Prostate gland (tissue), 2 donors: ENCODE measurements around the gene ARID5A. TPM values are rescaled to one million over a fixed set of nuclear protein-coding genes. Genes with fewer than 3 reads are reported as not detected.
"Not testable (repeated sequence)": the region's sequence is repeated elsewhere in the genome, so short reads cannot be mapped to it uniquely, and the experiment has no call there.

ENCODE experiments used
- DNase-seq: peaks from one replicate; pipeline ENCODE4 v3.0.0-alpha.2; 2019; ENCODE audit warnings: low spot score
- H3K27ac ChIP-seq, 2 donors: fragments of 200-600 bp; sonication (generic); 2 replicates each; pipeline ENCODE4 v1.5.1; 2017 to 2019
- H3K27me3 ChIP-seq: fragments of 200-600 bp; sonication (generic); replicated peaks from 2 replicates; pipeline ENCODE4 v1.5.1; 2019; ENCODE audit not compliant: insufficient read depth
- H3K36me3 ChIP-seq, 2 donors: fragments of 200-600 bp; sonication (generic); 1 replicate in 1 of 2; 2 replicates in 1 of 2; pipeline versions ENCODE4 v1.5.1 to v1.8.1; 2017 to 2019
- H3K4me1 ChIP-seq: fragments of 200-600 bp; sonication (generic); replicated peaks from 2 replicates; pipeline ENCODE4 v1.5.1; 2019
- H3K4me3 ChIP-seq, 2 donors: fragments of 200-600 bp; sonication (generic); 2 replicates each; pipeline ENCODE4 v1.5.1; 2017 to 2019
- H3K9me3 ChIP-seq: fragments of 200-600 bp; sonication (generic); 2 replicates; pipeline ENCODE4 v1.5.1; 2017
- CTCF ChIP-seq, 4 experiments: fragments of 200-600 bp in 2 of 4; fragments of 450-650 bp in 2 of 4; sonication (generic) in 2 of 4; IDR thresholded peaks; 1 replicate in 3 of 4; 2 replicates in 1 of 4; pipeline ENCODE4 v1.5.1; 2016 to 2019; ENCODE audit warnings: antibody characterized with exemption in 4 of 4, mild to moderate bottlenecking in 2 of 4, moderate library complexity in 2 of 4
- POLR2A ChIP-seq: fragments of 450-650 bp; IDR thresholded peaks from one replicate; pipeline ENCODE4 v1.6.1; 2016; ENCODE audit warnings: antibody characterized with exemption, mild to moderate bottlenecking
- POLR2AphosphoS5 ChIP-seq: sonication (generic); formaldehyde crosslinking; IDR thresholded peaks from one replicate; pipeline ENCODE4 v1.6.1; 2017; ENCODE audit warnings: antibody characterized with exemption
- WGBS: methylation state at CpG from one replicate; pipeline ENCODE4 v1.1.5; 2018; 5-methylcytosine and 5-hydroxymethylcytosine counted together
- intact Hi-C: fragments of 100-400 bp; cut with DNase I; formaldehyde crosslinking; loops from one replicate; pipeline ENCODE4 v1.14.2; 2022
- total RNA-seq, 2 donors: library from RNA; depleted of rRNA; stranded (reverse); fragments of >200 nt; gene quantifications; one replicate each; pipeline ENCODE4 v1.1.0, GENCODE V29; 2016

Gene ARID5A
- total RNA-seq, 2 donors from 2014 or later, result 23.0 to 54.6 TPM

DNA sequence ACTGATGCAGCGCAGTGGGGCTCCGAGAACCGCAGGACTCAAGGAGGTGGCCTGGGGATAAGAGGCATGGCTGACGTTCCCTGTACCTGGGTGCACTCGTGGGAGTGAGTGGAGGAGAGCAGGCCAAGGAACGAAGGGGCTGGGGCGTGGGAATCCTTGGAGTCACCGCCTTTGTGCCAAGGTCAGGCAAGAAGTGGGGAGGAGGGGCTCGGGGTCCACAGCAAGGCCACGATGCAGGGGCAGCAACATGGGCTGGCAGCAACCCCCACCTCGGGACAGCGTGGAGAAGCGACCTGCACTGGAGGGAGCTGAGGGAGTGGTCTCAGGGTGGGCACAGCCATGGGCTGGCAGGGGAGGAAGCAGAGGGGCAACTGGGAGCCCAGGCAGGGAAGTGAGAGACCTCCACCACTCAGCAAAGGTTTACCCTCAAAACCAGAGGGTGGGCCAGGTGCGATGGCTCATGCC, 18.6 kb downstream of the ARID5A start:
- no peaks in the 10 kb centered on the region for H3K4me1 ChIP-seq
- no peak for TF ChIP-seq POLR2A
- TF ChIP-seq POLR2AphosphoS5, result no peak
- intact Hi-C loops, result no loop called here
- H3K4me3 ChIP-seq, result no peak overlapping the region
- no peak for DNase-seq
- H3K27ac ChIP-seq, result no peak overlapping the region
- H3K27me3 ChIP-seq, result no peaks in the 10 kb centered on the region
- no peaks in the 10 kb centered on the region for H3K9me3 ChIP-seq
- 84% methylated on average over 14 of the region's 14 CpGs for WGBS
- no peaks in the 10 kb centered on the region for H3K36me3 ChIP-seq

DNA sequence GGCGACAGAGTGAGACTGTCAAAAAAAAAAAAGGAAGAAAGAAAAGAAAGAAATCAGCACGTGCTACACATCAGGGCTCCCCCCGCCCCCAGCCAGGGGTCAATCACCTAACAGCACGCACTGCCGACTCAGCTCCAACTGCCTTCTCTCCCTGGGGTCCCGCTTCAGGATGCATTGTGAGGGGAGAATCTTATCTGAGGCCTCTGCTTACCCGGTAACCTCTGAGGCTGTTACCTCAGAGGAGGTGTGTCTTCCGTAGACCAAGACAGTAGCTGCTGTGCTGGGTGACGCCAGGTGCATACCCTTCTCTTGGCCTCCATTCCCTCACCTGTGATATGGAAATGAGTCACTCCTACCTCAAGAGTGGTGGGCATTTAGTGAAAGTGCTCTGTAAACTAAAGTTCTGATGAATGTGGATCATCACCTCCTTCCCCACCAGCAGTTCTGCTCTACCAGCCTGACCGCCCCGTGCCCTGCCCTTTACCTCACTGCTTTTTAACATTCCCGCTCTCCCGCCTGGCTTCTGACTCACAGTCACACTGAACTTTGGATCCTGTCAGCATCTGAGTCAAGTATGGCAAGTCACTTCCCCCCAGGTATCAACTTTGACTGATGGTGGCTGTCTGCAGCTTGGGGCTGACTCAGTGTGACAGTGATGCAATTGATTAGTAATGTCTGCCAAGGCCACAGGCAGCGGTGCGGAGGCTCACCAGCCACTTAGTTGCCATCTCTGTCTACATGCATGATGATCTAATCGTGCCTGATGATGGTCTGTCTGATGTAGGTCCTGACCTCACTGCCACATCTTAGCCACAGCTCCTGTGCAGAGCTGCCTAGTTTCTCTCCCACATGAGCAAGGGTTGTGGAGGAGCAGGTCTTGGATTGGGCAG, 20.1 kb downstream of the ARID5A start:
- Histone ChIP-seq H3K4me3 (no peak overlapping the region), H3K27me3 (no peaks in the 10 kb centered on the region), H3K4me1 (no peaks in the 10 kb centered on the region), H3K36me3 (no peaks in the 10 kb centered on the region), H3K9me3 (no peaks in the 10 kb centered on the region), H3K27ac (no peak overlapping the region)
- no peak for DNase-seq
- intact Hi-C loops, result no loop called here
- no peak for TF ChIP-seq CTCF (IDR thresholded peaks at IDR 0.05)
- no peak for TF ChIP-seq POLR2AphosphoS5
- TF ChIP-seq POLR2A, result no peak
- WGBS, result 81% methylated on average over 16 of the region's 16 CpGs

- H3K4me1 ChIP-seq, intact Hi-C loops, H3K36me3 ChIP-seq, H3K4me3 ChIP-seq, H3K9me3 ChIP-seq, H3K27me3 ChIP-seq, H3K27ac ChIP-seq, DNase-seq: not testable (repeated sequence)
- WGBS, result 93% methylated on average over 6 of the region's 6 CpGs
Observed at GRCh38 chr2:96557421-96557820, 20.9 kb downstream of the ARID5A start.

DNA sequence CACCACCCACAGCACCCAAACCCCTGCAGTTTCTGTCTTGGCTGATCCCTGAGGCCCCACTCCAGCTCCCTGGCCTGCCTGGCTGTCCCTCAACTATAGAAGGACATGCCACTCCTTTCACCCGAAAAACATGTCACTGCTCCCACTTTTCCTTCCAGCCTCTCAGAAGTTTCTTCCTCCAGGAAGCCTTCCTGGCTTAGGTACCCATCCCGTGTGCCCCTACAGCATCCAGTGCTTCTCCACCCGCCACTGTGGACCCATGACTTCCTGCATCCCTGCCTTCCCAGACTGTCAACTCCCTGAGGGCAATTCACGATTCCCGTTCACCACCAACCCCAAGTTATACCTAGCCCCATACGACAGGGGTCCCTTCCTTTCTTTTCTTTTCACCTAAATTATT, 21.5 kb downstream of the ARID5A start:
- Histone ChIP-seq H3K36me3 (no peaks in the 10 kb centered on the region), H3K27me3 (no peaks in the 10 kb centered on the region), H3K4me1 (no peaks in the 10 kb centered on the region), H3K27ac (no peak overlapping the region), H3K9me3 (no peaks in the 10 kb centered on the region), H3K4me3 (no peak overlapping the region)
- WGBS, result 85% methylated on average over 6 of the region's 6 CpGs
- no peak for DNase-seq
- TF ChIP-seq POLR2A, result no peak
- TF ChIP-seq CTCF (IDR thresholded peaks at IDR 0.05), result no peak
- no peak for TF ChIP-seq POLR2AphosphoS5
- intact Hi-C loops, result no loop called here

- Histone ChIP-seq H3K9me3 (no peaks in the 10 kb centered on the region), H3K27me3 (no peaks in the 10 kb centered on the region), H3K27ac (no peak overlapping the region), H3K4me1 (no peaks in the 10 kb centered on the region), H3K36me3 (no peaks in the 10 kb centered on the region), H3K4me3 (no peak overlapping the region)
- intact Hi-C loops, result no loop called here
- no peak for TF ChIP-seq POLR2A
- TF ChIP-seq POLR2AphosphoS5, result no peak
- no peak for TF ChIP-seq CTCF (IDR thresholded peaks at IDR 0.05)
- no peak for DNase-seq
- 90% methylated on average over 8 of the region's 8 CpGs for WGBS
Observed at GRCh38 chr2:96558485-96558884, 21.9 kb downstream of the ARID5A start.

- 86% methylated on average over 4 of the region's 4 CpGs for WGBS
- TF ChIP-seq CTCF (IDR thresholded peaks at IDR 0.05) (no peak), POLR2A (no peak), POLR2AphosphoS5 (no peak)
- no peaks in the 10 kb centered on the region for H3K9me3 ChIP-seq
- no peak overlapping the region for H3K4me3 ChIP-seq
- H3K27ac ChIP-seq, result no peak overlapping the region
- intact Hi-C loops, result no loop called here
- H3K4me1 ChIP-seq, result no peaks in the 10 kb centered on the region
- no peaks in the 10 kb centered on the region for H3K36me3 ChIP-seq
- DNase-seq, result no peak
- no peaks in the 10 kb centered on the region for H3K27me3 ChIP-seq
Observed at GRCh38 chr2:96564026-96564425, 27.5 kb downstream of the ARID5A start.
